ENCODE results near the gene ZNF70. TPM values are rescaled to one million over a fixed set of nuclear protein-coding genes. Genes with fewer than 3 reads are reported as not detected.

The ZNF70 gene
- total and polyA plus RNA-seq, 10 of the 15 experiments (the other 5 are each of a cell fraction or from before 2014, with no cell fraction given): 0.15 to 2.3 (median 0.85) TPM

DNA sequence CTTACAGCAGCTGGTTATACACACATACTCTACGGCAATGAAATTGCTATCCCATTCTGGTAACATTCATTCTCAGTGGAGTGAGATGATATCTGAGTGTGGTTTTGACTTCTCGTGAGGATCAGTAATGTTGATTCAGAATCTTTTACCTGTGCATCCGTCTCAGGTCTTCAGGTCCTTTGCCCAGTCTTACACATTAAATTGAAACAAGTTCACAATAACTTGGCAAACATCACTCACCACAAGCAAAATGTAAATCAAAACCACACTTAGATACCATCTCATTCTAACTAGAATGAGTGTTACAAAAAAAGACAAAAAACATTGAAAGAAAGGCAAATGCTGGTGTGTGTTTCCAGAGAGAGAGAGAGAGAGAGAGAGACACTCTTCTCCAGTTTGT is 46.1 kb downstream of the ZNF70 start:
- RAD21 ChIA-PET (ENCODE audit: unreplicated experiment): no interaction called here
- POLR2A ChIA-PET: no interaction called here
- Histone ChIP-seq H2AFZ (ENCODE audit: control insufficient read depth, low read depth, low read length) (no peak overlapping the region), H3K9ac (ENCODE audit: control insufficient read depth, insufficient read depth, low read length) (no peak overlapping the region), H4K20me1 (ENCODE audit: control insufficient read depth, insufficient read depth) (no peaks in the 10 kb centered on the region), H3K9me3 (replicated peaks; ENCODE audit: control insufficient read depth, insufficient read depth, low read length) (no peaks in the 10 kb centered on the region), H3K4me3 (no peak overlapping the region), H3K27ac (ENCODE audit: control insufficient read depth, insufficient read depth) (no peak overlapping the region), H3K27me3 (replicated peaks in 1 of 2; ENCODE audit: control insufficient read depth in 2 of 2, insufficient read depth in 2 of 2, low read length in 1 of 2) (no peaks in the 10 kb centered on the region), H3K4me1 (ENCODE audit: control insufficient read depth, insufficient read depth, low read length) (0 out of 2 replicates have a peak, but pooled peaks cover 9% of the 10 kb centered on the region), H3K79me2 (ENCODE audit: control insufficient read depth, insufficient read depth, low read length) (no peaks in the 10 kb centered on the region), H3K4me2 (ENCODE audit: control insufficient read depth, insufficient read depth) (no peak overlapping the region), H3K36me3 (ENCODE audit: control insufficient read depth in 2 of 2, insufficient read depth in 2 of 2, low read length in 1 of 2) (peaks cover 5 to 38% of the 10 kb centered on the region in 2 experiments)
- BruUV-seq (replicated peaks): no TSS peak
- ATAC-seq (no peak), FAIRE-seq (no peak), DNase-seq (ENCODE audit: low read depth, low spot score) (no peak)
- SMC1A ChIA-PET (ENCODE audit: uncharacterized antibody, unreplicated experiment): no interaction called here
- CTCF ChIA-PET: no interaction called here
- in situ Hi-C loops (cut with MboI): no loop called here
- 90% methylated on average over 3 of the region's 3 CpGs for WGBS (ENCODE audit: insufficient coverage, insufficient replicate concordance, low lambda C conversion rate, missing lambda C conversion rate)
- TF ChIP-seq ZBED1 (IDR thresholded peaks at IDR 0.05; ENCODE audit: borderline replicate concordance) (no peak), YY1 (IDR thresholded peaks at IDR 0.05; ENCODE audit: low read depth, low read length) (no peak), STAT3 (IDR thresholded peaks at IDR 0.05; ENCODE audit: low read depth, low read length) (no peak), E2F4 (IDR thresholded peaks at IDR 0.05; ENCODE audit: low read depth, low read length) (no peak), DPF2 (IDR thresholded peaks at IDR 0.05) (no peak), MEF2A (IDR thresholded peaks at IDR 0.05; ENCODE audit: insufficient read depth, low read depth, low read length) (no peak), BCL11A (IDR thresholded peaks at IDR 0.05; ENCODE audit: low read depth, low read length) (no peak), CREM (IDR thresholded peaks at IDR 0.05; ENCODE audit: low read depth) (no peak), ATF2 (IDR thresholded peaks at IDR 0.05; ENCODE audit: low read length) (no peak)
- intact Hi-C loops (cut with micrococcal nuclease; ENCODE audit: unreplicated experiment): no loop called here
